GM21825 (cell line): ENCODE data around the gene ADGRD2.

Experiments used
- ATAC-seq: cut with Tn5 transposase; IDR thresholded peaks from one replicate; pipeline ENCODE4 v1.9.1; 2021; ENCODE audit warnings: mild to moderate bottlenecking, moderate library complexity; ENCODE audit not compliant: unreplicated experiment

The ADGRD2 gene

DNA sequence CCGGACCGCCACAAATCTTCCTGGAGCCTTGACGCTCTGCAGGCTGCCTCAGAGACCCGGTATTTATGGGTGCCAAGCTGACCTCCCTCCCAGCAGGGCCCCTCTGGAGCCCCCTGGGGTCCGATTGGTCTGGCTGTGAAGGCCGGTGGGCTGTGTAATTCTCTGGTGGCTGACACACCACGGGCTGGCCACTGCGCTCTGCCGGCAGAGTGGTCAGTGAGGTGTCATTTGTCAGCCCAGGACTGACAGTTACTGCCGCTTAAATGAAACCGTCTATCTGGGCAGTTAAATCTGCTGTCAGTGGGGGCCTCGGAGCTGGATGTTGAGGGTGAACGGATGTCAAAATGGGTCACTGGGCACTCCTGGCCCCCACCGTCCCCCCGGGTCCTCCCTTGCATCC, 46.2 kb downstream of the ADGRD2 start:
- ATAC-seq: no peak

DNA sequence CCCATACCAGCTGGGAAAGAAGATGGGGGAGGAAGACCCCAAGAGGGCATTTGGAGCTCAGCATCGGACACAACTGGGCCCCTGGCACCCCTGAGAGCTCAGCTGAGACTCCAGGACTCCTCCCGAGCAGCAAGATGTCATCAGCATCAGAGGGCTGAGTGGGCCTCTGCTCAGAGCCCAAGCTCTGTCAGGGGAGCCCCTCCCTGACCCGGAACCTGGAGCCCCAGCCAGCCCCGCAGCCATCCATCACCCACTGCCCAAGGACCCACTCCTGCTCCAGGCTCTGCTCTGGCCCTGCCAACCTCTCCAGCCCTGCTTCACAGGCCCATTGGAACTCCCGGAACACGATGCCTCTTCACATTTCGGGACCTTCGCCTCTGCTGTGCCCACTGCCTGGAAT, 47.2 kb downstream of the ADGRD2 start:
- ATAC-seq: no peak

DNA sequence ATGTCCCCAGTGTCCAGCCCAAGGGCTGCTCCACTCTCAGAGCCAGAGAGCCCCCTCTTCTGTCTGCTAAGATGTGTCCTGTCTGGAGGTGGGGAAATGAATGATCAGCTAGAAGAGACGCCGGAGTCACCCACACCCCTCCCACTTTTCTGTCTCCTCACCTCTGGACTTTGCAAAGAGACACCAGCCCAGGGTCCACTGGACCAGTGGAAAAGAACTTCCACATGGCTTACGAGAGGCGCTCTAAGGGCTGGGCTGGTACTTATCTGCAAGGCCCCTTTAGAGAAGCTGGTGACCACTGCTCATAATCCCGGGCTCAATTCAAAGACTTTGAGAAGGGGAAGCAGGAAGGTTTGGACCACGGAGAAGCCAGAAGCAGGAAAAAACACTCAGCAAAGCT, 47.8 kb downstream of the ADGRD2 start:
- no peak for ATAC-seq

DNA sequence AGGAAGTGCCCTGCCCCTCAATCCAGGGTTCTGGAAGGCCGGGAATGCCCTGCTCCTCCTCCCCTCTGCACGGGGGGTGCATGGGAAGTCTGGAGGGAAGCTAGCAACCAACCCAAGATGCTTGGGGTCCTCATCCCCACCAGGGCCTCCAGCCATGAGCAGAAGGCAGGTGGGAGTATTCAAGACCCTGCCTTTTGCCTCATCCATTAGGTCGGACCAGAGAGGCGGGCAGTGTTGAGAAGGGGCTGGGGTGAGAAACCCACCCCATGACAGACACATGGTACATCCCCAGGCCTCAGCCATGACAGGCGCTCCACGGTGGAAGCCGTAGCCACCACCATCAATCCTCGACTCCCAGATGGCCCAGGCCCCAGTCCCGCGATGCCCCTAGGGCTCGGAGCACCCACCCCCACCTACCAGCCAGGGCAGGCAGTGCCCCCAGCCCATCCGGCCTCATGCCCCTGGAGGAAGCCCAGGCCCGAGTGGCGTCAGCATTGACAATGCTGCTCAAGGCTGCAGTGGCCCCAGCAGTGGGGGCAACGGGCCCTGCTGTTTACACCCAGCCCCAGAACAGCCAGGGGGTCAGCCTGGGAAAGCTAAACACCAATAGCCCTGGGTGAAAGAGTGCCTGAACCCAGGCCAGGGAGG, 48.4 kb downstream of the ADGRD2 start:
- ATAC-seq: no peak

DNA sequence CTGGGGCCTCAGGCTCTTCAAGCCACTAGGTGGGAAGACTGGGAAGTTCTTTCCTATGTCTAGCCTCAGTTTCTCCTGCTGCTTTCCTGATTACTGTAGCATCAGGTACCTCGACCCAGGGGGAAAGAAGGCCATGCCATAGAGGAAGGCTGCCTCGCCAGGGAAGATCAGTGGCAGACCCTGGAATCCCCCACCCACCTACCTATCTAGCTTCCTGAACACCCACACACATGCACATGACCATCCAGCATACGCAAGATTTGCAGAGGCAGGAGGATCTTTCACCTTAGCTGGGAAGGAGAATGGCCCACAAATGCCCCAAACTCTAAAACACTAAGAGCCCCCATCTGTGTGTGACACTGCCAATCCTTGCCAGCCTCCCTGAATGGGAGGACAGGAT, 49.0 kb downstream of the ADGRD2 start:
- no peak for ATAC-seq

DNA sequence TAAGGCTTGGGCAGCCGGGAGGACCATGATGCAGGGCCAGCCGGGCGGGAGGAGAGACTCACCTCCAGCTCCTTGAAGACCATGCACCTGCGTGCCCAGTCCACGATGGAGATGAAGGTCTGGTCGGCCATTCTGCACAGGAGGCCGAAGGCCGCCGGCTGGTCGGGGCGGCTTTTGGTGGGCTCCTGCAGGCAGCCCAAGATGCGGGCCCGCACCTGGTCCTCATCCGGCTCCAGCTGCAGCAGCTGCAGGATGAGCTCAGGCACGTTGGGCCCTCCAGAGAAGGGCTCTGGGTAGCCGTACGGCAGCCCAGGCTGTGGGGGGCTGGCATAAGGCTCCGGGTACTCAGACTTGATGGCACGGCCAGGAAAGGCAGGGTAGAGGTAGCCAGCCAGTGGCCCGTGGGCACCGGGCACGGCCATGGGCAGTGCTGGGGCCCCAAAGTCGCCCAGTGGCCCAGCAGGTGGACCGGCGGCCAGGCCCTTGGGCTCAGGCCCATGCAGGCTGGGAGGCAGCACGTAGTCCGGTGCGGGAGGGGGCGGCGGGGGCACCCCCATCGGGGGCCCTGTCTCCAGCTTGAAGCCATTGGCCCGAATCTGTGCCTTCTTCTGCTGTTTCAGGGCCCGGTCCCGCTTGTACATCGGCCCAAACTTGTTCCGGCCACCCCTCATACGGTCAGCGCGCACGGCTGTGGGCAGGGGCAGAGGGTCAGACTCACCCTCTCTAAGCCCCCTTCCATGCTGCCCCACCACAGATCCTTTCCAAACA, 50.0 kb downstream of the ADGRD2 start:
- no peak for ATAC-seq

DNA sequence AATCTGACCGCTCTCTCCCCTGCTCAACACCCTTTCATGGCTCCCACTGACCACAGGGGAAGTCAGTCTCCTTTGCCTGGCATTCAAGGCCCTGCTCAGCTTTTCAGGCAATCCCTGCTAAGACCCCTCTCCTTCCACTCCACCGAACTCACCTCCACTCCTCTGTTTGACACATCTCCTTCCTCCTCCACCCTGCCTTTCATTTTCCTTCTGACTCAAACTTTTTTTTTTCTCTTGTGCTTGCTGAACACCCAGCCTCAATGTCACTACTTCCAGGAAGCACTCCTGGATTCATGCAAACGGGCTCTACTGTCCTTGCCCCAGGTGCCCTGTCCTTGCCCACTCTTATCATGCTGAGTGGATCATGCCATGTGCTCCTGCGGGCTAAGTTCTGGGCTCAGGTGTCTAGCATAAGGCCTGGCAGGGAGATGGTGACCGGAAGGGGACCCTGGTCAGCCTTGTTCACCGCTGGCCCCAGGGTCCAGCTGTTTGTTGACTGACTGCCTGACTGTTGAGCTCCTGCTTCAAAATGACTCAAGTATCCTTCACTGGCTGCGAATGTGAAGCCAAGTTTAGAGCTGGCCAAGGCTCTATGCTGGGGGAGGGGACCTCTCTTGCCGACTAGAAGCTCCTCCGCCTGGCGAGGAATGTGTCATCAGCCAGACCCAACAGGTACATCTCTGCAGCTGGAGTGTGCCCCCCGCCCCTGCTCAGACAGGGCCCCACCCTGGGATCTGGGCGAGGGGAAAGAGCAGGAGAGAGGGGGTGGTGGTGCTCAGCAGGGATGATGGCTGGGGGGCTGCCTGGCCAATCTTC, 50.8 kb downstream of the ADGRD2 start:
- ATAC-seq: no peak

DNA sequence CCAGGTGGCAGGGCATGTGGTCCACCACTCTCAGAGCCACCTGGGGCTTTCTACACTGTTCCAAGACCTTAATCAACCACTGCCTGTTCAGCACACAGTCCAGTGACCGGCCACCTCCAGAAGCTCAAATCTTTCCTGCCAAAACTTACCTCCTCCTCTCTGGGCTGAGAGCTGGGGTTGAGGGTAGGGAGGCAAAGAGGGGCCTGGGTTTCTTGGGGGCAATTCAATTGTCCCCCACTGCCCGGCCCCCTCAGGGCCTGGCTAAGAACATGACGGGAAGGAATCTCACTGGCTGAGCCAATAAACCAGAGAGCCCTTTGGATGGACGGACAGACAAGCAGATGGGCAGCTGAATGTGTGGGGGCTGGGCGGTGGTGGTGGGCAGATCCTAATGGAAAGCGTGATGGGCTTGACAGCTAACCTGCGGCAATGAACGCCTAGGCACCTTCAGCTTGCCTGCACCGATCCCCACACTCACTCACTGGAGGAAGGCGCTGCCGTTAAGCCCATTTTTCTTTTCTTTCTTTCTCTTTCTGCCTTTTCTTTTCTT, 51.6 kb downstream of the ADGRD2 start:
- no peak for ATAC-seq

DNA sequence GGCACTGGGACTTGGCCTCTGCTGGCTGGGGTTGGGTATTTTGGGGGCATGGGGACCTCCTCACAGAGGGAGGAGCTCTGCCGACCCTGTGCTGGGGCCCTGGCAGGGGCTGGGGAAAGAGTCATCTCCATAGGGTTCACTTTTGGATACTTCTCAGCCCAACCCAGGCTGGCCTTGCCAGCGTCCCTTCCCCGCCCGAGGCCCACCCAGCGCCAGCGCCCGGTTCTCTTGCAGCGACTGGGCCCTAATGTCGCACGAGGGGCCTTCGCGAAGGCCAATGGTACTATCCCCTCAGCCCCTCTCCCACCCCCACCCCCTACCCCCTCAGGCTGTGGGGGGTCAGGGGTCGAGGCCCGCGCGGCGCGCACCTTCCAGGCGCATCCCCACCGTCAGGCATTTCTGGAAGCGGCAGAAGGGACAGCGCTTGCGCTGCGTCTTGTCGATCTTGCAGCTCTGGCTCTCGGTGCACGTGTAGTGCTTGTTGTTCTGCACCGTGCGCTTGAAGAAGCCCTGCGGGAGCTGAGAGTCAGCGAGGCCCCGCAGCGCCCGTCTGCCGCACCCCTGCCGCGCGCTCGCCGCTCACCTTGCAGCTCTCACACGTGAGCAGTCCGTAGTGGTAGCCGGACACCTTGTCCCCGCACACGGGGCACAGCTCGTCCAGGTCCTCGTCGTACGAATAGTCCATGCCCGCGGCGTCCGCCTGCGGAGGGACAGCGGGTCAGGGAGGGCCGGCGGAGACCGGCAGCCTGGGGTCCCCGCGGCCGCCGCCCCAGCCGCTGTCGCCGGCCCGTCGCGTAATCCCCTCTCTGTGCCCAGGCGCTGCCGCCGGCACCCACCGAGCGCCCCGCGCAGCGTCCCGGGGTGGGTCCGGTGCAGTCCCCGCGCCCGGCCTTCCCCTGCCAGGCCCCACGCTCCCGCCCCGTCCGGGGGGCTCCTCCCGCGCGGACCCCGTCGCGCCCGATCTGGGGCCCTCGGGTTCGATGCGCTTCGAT, 52.8 kb downstream of the ADGRD2 start:
- no peak for ATAC-seq

DNA sequence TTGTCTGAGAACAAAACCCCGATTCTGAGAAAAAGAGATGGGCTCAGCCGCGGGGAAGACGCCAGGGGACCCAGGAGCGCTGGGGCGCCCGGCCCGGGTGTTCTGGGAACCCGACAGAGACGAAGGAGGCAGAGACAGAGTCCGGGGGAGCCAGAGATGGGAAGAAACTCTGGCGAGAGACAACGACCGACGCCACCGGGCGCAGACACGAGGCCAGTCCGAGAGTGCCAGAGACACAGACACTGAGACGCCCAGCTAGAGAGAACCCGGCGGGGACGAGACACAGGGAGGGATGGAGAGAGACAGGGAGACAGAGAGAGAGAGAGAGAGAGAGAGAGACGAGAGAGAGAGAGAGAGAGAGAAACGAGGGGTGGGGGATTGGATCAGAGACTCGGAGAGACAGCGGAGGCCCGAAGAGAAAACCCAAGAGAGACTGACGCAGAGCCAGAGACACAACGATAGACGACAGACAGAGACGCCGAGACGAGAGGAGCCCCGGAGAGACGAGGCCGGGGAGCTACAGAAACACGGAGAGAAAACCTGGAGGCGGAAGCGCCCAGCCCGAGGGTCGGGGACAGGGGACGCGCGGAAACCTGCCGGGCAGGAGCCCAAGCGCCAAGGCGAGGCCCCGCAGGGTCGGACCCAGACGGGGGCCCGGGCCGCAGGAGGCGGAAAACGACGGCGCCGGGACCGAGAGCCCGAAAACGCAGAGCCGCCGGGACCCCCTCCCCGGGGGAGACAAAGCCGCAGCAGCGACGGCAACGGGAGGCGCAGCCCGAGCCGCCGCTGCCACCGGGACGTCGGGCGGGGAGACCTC, 53.7 kb downstream of the ADGRD2 start:
- ATAC-seq: no peak

DNA sequence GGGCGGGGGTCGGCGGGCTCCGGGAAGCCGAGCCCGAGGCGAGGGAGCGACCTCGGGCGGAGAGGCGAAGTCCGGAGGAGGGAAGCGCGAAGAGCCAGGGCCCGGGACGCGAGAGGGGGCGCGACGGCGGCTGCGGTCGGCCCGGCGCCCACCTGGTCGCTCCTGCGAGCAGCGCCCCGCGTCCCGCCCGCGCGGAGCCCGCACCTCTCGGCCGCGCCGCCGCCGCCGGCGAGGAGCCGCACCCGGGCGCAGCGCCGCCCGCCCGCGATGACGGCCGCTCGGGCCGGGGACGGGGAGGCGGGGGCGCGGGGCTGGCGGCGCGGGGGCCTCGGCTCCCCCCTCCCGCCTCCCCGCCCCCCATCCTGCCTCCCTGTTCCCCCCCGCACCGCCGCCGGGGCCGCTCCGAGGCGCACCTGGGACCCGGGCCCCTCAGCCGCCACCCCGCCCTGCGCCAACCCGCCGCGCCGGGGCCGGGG, 54.3 kb downstream of the ADGRD2 start:
- ATAC-seq: no peak

DNA sequence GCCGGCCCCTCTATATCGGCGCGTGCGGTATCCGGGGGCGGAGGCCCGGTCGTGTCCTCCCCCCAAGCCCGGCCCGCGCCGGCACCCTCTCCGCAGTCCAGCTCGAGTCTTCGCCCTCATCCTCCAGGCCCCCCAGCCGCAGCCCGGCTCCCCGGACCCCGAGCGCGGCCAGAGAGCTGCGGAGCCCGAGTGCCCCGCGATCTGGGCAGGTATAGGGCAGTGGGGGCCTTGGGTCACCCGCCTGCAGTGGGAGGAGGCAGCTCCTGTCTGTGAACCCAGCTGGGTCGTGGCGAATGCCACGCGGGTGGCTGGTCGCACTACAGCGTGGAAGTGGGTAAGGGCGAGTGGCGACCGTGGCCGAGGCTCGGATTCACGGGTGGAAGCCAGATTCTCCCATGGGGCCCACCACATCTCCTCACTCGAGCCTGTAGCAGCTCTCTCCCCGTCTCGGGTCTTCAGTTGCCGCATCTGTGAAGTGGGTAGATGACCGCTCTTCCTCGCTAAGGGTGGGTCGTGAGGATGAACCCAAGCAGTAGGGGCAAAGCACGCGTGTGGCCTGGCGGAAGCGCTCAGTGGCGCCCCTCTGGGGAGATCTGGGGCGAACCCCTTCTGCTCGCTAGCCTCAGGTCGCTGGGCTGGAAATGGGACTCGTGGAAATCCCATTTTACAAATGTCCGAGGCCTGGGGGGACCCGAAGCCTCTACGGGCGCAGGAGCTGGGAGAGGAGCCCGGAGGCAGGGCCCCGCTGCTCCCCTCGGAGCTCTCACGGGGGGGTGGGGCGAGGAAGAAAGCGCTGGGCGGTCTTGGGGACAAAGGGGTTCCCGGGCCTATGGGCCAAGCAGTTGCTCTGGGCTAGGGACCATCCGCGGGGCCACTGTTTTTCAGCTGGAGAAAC, 55.0 kb downstream of the ADGRD2 start:
- ATAC-seq: no peak

DNA sequence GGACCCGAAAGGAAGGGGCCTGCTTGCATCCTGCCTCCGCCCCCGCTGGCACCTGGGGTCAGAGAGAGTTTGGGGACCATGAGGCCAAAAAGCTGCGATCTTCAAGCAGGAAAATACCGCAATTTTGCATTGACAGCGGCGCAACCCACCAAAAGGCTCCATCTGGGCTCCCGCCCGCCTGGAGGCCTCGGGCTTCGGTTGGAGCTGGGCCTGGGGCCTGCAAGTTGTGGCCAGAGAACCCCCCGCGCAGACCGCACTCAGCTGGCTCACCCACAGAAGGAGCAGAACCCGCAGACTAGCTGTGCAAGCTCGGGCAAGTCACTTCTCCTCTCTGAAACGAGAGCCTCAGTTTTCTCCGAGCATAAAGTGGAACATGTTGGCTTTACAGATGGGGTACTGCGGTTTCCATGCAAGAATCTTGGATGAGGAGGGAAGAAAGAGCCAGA, 55.7 kb downstream of the ADGRD2 start:
- ATAC-seq: no peak

DNA sequence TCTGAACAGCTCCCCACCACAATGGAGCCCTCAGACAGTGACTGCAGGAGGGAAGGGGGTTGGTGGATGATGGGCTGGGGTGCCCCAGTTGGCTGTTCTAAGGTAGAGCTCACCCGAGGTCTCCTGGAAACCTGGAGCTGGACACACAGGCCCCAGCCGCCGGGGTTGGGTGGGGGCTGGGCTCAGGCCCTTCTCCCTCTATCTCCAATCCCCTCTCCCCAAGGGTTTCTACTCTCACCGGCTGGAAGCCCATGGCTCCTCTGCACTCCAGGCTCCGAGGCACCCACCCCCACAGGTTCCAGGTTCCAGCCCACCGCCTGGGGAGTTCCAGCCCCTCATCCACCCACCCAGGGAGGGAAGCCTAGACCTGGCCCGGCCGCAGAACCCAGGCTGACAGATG, 56.2 kb downstream of the ADGRD2 start:
- ATAC-seq: no peak

DNA sequence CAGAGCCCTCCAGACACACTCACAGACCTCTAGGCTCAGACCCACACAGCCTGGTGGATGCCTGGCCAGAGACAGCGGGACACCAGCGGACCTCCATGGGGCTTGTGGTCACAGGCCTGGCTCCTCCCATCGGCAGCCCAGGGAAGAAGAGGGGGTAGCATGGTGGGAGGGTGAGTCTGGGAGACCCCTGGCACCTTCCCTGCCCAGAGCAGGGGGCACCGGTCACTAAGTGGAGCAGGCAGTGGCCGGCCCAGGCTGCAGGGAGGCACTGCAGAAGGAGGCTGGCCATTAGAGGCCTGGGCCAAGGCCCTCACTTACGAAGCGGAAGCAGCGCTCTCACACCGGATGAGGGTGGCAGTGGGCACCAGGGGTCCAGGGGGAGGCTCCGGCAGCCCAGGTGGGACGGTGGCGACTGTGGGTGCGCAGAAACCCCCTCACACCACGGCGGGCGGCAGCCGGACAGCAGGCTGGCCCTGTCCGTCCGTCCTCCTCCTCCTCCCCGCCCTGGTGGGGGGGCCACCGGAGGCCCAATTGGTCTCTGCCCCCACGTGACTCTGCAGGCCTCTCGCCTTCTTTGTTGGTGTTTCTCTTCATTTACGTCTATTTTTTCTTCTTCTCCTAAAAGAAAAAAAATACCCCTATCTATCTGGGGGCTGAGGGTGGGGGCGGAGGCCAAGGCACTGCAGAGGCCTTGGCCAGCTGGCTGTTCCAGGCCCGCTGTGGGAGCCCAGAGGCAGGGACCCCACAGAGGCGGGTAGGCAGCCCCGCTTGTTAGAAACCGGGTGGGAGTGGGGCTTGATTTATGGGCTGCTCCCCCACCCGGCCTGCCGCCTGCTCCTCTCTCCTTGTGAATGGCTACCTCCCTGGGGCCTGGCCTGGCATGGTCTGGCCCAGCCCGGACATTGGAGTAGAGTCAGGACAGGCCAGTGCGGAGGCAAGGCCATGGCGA, 57.0 kb downstream of the ADGRD2 start, which contains the start of gene NR5A1:
NR5A1 (minus strand) TSS at position 469 of the 949 bp plus-strand sequence. CDS start 4,004 bp downstream, outside the sequence.
- no peak for ATAC-seq

DNA sequence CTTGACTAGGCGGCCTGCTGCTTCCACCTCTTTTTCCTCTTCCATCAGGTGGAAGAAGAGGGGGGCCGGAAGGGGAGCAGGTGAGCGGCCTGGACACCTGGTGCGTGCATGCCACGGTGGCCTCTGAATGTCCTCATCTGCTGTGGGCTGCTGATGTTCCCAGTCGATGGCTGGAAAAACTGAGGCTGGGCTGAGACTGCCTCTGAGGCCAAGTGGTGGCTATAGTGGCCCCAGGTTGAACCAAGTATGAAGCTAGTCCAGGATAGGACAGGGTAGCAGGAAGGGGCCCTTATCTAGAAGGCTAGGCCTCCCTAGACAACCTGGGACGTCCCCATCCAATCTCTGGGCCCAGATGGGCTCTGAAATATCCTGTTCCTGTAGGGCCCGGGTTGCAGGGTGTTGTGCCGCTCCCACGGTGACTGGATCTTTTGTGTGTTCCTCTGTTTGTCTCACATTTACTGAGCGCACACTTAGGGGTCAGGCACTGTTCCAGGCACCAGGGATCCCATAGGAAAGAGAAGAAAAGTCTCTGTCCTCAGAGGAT, 57.7 kb downstream of the ADGRD2 start:
- no peak for ATAC-seq
